Activated CD4-positive, alpha-beta T cell treated with anti-CD3 and anti-CD28 coated beads, Interleukin-2, amount 50 U/mL, for 24 hours (primary cell): ENCODE data around the gene REST.
A peak's percentile ranks its signal among the peaks of the same experiment; 100 is the strongest.
"Not testable (repeated sequence)": the region's sequence is repeated elsewhere in the genome, so short reads cannot be mapped to it uniquely, and the experiment has no call there.

ENCODE experiments used
- DNase-seq, 2 donors: peaks; one replicate each; pipeline ENCODE4 v3.0.0-alpha.2; 2020; ENCODE audit warnings: low read depth in 1 of 2, low spot score in 1 of 2

REST gene

DNA sequence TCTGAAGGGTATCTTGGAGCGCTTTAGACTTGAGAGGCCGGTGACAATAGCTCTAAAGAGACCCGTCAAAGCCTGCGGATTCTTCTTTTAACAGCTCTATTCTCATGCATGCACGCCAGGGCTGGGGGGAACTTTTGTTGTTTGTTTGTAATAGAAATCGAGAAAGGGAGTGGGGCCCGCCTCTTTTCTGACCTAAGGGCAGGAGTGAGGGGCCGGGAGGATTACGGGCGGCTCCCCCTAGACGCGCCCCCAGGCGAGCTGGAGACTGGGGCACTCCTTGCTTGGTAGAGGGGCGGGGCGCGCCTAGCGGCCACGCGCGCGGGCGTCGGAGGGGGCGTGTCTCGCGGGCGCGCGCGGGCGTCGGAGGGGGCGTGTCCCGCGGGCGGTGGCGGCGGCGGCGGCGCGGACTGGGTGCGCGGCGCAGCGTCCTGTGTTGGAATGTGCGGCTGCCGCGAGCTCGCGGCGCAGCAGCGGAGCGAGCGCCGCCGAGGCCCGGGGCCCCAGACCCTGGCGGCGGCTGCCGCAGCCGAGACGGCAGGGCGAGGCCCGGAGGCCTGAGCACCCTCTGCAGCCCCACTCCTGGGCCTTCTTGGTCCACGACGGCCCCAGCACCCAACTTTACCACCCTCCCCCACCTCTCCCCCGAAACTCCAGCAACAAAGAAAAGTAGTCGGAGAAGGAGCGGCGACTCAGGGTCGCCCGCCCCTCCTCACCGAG lies at the start of gene REST:
TSS of gene REST (plus strand) at position 412 of the 717 bp plus-strand sequence. CDS start 2,739 bp downstream, outside the sequence.
- DNase-seq, result peak; percentile 72 to 73

GRCh38 chr4:56859841-56860240 lies 47.9 kb upstream of the REST start:
- DNase-seq, result no peak

- DNase-seq, result no peak
Measured at GRCh38 chr4:56860781-56861180, 46.9 kb upstream of the REST start.

- DNase-seq, result no peak
Measured at GRCh38 chr4:56861360-56861759, 46.3 kb upstream of the REST start.

DNA sequence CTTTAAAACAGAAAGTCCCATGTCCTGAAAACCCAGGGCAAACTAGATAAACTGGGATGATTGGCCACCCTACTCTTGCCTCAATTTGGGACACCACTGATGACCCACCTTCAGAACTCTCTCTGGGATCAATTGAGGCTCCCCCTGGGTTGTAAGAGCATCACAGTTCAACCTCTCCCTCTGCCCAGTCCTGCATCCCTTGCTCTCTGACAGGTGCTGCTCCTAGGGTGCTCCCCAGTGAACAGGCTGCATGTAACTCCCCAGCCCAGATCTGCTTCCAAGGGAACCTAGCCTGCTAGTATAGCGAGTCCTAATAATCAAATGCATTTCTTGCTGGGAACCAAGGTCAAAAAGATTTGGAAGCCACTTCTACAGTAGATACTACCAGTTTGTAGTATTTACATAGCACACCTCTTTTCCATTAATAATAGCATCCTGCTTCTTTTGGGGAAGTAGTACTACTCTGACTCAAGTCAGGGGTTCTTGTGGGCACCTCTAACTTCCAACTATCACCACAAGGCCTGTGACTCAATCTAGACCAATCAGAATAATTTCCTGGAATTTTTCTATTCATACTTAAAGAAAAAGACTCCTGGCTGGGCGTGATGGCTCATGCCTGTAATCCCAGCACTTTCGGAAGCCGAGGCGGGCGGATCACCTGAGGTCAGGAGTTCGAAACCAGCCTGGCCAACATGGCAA lies 44.1 kb upstream of the REST start:
- no peak for DNase-seq

DNA sequence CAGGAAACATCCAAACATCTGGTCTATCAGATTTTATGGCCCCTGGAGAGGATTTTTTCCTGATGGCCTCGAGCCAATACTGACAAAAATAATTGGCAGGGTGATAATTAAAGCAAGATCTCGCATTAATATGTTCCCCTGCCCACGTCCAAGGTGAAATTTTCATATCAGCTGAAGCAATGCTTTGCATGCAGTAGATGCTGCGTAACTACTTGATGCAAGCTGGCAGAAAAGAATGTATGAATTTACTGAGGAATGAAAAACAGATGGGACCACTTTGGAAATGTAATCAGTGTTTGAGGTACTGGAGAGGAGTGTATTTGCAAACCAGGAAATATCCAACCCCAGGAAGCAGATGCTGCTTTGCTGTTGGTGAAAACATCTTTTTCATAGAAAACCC lies 36.8 kb upstream of the REST start:
- DNase-seq, result no peak

- no peak for DNase-seq
Measured at GRCh38 chr4:56871371-56871866, 36.3 kb upstream of the REST start.

DNA sequence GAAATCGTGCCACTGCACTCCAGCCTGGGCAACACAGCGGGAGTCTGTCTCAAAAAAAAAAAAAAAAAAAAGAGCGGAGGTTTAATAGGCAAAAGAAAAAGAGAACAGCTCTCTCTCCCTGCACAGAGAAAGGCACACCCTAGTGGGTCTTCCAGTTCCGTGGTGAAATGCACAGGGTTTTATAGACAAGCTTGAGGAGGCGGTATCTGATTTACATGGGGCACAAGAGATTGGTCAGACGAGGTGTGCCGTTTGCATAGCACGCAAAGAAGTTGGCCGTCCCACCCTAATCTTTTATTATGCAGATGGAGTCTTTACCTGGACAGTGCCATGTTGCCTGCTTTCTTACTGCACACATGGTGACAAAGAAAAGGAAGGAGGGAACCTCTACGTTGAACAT lies 33.5 kb upstream of the REST start:
- no peak for DNase-seq

DNA sequence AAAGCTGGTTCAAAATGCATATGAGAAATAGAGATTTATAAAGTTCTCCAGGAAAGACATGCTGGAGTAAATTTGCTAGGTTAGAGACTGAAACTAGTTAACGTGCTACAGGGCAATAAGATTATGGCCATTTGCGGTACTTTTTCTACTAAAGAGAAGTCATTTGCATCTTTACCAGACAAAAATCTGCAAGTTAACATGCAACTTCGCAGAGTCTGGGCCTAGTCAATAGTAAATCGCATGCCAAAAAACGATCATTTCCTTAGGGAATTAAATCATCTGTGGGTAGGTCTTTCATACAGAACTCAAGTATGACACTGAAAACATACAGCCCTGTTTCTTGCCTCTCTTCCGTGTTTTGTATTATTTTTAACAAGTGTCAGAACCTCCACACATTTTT lies 32.8 kb upstream of the REST start:
- DNase-seq, result no peak

DNA sequence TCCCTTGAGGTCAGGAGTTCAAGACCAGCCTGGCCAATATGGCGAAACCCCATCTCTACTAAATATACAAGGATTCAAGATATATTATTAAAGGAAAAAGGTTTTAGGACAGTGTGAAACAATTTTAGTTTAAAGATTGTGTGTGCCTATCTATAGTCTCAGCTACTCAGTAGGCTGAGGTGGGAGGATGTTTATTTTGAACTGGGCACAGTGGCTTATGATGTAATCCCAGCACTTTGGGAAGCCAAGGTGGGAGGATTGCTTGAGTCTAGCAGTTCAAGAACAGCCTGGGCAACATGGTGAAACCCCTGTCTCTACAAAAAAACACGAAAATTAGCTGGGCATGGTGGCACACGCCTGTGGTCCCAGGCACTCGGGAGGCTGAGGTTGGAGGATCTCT lies 31.4 kb upstream of the REST start:
- no peak for DNase-seq

DNA sequence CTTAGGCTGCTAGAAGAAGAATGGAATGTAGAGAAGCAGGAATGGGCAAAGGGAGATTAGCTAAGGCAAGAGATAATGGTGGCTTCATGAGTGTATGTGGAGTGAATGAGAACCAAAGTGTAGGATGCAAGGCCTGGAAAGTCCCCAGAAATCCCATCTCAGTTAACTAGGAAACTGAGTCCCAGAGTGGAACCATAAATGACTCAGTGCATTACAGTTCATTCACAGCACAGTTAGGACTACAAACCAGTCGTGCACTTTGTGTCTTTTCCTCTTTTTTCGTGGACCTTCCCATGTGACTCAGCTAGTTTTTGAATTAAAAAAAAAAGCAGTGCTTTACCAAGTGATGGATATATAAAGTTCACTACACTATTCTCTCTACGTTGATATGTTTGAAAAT lies 27.7 kb upstream of the REST start:
- DNase-seq, result no peak

- no peak for DNase-seq
Measured at GRCh38 chr4:56880572-56880971, 27.1 kb upstream of the REST start.

DNA sequence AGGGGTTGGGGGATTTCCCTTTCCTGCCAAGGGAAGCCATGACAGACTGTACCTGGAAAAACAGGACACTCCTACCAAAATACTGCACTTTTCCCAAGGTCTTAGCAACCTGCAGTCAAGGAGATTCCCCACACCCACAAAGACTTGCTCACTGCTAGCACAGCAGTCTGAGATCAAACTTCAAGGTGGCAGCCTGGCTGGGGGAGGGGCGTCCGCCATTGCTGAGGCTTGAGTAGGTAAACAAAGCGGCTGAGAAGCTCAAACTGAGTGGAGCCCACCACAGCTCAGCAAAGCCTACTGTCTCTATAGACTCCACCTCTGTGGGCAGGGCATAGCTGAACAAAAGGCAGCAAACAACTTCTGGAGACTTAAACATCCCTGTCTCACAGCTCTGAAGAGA lies 23.2 kb upstream of the REST start:
- not testable (repeated sequence) for DNase-seq

- no peak for DNase-seq
Measured at GRCh38 chr4:56892691-56893090, 15.0 kb upstream of the REST start.

- not testable (repeated sequence) for DNase-seq
Measured at GRCh38 chr4:56897842-56898241, 9.9 kb upstream of the REST start.

- not testable (repeated sequence) for DNase-seq
Measured at GRCh38 chr4:56900186-56900585, 7.5 kb upstream of the REST start.

DNA sequence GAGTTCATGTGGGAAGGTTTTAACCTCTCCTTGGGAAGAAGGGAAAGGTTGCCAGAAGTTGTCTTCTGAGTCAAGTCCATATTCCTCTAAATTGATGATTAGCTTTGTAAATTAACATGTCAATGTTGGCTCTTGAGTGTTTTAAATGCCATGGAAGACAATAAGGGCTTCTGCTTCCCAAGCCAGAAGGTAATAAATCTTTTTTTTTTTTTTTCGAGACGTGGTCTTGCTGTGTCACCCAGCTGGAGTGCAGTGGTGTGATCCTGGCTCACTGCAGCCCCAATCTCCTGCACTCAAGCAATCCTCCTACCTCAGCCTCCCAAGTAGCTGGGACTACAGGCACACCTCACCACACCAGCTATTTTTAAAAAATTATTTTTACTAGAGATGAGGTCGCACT lies 5.0 kb upstream of the REST start:
- DNase-seq, result no peak

DNA sequence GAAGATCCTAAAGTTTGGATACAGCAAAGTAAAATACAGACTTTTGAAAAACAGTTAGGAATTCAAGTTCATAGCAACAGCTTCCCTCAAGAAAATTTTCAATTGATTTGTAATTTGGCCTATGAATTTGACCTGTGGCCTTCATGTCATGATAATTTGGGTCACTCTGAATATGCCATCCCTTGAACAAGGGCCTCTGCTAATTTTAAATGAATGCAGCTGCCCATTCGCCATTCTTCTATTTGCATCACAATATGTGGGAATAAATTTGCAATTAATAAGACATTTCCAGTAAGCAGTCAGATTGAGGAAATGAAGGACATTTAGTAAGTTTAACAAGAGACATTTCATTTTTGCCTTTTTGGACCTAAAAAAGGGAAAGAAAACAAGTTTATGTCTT lies 1.9 kb upstream of the REST start:
- no peak for DNase-seq

GRCh38 chr4:56906489-56907393 lies 959 bp upstream of the REST start:
- DNase-seq, result no peak

DNA sequence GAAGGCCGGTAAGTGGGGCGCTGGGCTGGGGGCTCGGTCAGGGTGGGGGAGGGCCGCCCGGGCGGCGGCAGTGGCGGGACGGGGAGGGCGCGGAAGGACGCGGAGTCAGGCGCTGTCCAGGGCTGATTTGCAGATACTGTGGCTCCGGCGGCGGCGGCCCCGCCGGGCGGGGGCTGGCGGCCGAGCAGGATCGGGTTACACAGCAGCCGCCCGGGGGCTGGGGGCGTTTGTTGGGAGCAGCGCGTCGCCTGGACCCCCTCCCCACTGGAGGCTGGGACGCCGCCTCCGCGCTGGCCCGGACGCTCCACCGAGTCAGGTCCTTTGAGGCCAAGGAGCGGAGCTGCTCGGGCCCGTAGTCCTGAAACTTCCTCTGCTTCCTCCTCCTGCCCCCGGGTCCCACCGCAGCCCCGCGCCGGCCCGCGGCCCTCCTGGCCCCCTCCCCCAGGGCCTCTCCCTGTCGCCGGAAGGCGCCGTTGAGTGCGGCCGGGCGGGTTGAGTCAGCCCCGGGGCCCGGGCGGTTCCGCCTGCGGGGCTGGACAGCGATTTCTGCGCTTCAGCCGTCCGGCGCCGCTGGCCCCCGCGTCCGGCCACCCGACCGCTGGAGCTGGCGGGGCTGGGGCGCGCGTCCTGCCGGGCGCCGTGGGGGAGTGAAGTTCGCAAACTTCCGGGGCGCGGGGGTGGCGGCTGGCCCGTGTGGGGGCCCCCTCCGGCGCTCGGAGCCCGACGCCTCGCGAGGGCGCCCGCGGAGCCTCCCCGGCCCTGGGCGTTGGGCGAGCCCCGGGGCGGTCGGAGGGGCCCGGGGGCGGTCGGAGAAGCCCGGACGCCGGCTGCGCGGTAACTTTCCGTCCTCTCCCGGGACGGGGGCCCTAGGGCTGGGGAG lies 746 bp downstream of the REST start:
- peak; percentile 37 to 55 for DNase-seq
